GM21723 (cell line): ENCODE measurements around the gene KCNE3.

Experiments used
- ATAC-seq: cut with Tn5 transposase; IDR thresholded peaks from one replicate; pipeline ENCODE4 v1.9.1; 2021; ENCODE audit warnings: mild to moderate bottlenecking, moderate library complexity; ENCODE audit not compliant: unreplicated experiment

The KCNE3 gene, protein sequence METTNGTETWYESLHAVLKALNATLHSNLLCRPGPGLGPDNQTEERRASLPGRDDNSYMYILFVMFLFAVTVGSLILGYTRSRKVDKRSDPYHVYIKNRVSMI

GRCh38 chr11:74466916-74467885 is at the start of gene KCNE3:
Gene KCNE3, minus strand, starts transcription at chr11:74467549. Its CDS starts 9,986 bp downstream, at chr11:74457563.
- ATAC-seq = no peak

GRCh38 chr11:74507582-74507981 is 40.2 kb upstream of the KCNE3 start:
- no peak for ATAC-seq

GRCh38 chr11:74506823-74507222 is 39.5 kb upstream of the KCNE3 start:
- no peak for ATAC-seq

- ATAC-seq = no peak
Measured at GRCh38 chr11:74505911-74506310, 38.6 kb upstream of the KCNE3 start.

DNA sequence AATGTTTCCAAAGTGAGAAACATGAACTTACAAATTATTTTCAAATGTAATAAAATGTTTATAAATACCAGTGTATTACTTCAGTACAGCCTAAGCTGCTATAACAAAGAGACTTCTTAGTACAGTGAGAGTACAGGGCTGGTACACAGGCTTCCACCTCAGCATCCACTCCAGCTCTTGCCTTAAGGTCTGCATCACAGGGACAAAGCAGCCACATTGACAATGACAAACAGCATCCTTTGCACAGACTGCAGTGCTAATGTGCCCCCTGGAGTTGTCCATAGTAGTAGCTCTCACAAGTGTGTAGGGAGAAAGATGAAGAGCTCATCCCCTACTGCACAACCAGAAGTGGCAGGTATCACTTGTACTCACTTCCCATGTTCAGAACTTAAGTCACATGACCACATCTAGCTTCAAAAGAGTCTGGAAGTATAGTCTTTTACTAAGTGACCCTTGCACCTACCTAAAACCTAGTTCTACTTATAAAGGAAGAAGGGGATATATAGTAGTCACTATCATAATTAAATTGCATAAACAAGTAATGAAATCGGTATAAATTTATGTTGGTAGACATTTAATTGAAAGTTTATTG is 36.8 kb upstream of the KCNE3 start:
- no peak for ATAC-seq

- ATAC-seq = no peak
Measured at GRCh38 chr11:74494916-74495315, 27.6 kb upstream of the KCNE3 start.

GRCh38 chr11:74493791-74494630 is 26.7 kb upstream of the KCNE3 start:
- no peak for ATAC-seq

GRCh38 chr11:74492974-74493790 is 25.8 kb upstream of the KCNE3 start, which contains the start of gene LIPT2:
Gene LIPT2, minus strand, starts transcription at chr11:74493724. Its CDS starts 21 bp downstream, at chr11:74493703.
- peak; percentile 95 for ATAC-seq

- ATAC-seq = no peak
Measured at GRCh38 chr11:74492084-74492483, 24.7 kb upstream of the KCNE3 start.

- ATAC-seq = no peak
Measured at GRCh38 chr11:74490941-74491340, 23.6 kb upstream of the KCNE3 start.

DNA sequence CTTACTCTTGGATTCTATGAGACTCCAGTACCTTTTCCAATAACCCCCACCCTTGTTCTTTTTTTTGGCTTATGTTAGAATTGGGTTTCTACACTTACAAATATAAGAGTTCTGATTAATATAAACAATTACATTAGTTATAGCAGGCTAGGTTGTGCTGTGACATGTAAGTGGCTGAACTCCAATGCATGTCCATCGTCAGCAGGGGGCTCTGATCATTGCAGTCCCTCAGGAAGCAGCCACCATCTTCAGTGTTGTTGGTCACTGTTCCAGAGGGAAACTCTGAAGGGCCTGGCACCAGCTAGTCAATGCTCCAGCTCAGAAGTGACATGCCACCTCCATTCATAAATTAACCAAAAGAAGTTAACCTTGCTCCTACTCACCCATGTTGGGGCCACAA is 20.5 kb upstream of the KCNE3 start:
- no peak for ATAC-seq

DNA sequence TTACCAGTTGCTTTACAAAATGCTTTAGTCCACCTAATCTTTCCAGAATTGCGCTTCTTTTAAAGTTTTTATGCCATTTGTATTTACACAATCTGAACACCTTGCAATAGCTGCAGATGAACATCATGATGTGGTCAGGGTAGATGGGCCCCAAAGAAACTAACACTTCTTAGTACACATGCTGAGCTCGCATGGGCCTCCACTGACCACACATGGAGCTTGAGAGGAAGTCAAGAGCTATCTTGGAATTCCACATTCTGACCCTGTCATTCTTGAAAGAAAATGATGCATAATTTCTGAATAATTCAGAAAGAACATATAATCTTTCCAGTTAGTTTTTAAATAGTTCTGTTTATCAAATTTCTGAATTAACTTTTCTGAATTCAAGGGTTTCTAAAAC is 18.5 kb upstream of the KCNE3 start:
- no peak for ATAC-seq

GRCh38 chr11:74480688-74481417 is 13.5 kb upstream of the KCNE3 start:
- ATAC-seq = no peak

DNA sequence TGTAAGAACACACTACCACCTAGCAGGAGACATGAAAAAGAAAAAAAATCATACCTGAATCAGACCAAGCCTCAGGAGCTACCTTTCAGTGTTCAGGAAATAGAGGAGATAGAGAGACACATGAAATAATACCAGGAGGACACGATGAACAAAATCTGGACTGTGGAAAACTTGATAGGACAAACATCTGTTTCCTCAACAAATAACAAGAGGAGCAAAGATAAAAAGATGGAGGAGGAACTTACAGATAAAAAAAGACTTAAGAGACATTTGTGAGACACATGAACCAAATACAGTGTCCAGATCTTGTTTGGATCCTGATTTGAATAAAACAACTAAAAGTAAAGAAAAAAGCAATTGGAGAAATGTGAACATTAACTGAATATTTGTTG is 12.4 kb upstream of the KCNE3 start:
- ATAC-seq = no peak

DNA sequence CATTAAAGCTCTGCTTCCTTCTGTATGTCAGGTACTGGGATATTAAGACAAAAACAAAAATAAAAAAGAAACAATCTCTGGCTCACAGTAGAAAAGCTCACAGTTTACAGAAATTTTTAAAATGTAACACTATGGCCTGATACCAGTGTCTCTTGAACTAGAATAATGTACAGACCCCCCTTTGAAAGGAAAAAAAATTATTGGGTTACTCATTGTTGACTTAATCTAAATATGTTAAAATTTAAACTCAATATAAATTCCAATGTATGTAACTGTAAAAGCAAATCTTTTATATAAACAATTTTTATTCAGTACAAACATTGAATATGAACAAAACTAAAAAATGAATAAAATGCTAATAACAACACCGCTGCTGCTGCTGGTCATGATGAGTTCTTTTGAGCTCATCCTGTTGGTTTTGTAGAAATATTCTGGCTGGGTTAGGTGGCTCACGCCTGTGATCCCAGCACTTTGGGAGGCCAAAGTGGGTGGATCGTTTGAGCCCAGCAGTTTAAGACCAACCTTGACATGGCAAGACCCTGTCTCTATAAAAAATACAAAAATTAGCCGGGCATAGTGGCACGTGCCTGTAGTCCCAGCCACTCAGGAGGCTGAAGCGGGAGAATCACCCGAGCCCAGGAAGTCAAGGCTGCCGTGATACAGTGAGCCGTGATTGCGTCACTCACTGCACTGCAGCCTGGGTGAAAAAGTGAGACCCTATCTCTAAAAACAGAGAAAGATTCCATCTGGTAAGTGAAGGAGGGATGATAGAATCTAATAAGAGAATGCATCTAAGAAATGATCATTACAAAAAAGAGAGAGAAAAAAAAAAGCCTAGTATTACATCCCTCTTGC is 11.8 kb upstream of the KCNE3 start:
- ATAC-seq = no peak

DNA sequence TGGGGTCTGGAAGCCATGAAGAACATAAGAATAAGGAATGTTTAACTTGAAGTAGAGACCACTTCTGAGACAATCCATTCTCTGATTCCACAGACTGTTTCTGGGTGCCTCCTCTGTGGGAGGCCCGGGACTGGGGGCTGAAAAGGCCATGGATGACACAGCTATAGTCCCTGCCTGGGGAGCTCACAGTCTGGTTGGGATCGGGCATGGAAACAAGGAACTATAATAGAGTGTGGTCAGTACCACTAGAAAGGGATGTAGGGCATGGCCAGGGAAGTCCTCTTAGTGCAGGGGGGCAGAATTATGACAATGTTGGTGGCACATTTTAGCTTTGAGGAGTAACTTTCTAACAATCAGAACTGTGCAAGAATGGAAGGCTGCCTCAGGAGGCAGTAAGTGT is 9.2 kb upstream of the KCNE3 start:
- no peak for ATAC-seq

- no peak for ATAC-seq
Measured at GRCh38 chr11:74474316-74474715, 7.0 kb upstream of the KCNE3 start.

- no peak for ATAC-seq
Measured at GRCh38 chr11:74473382-74474173, 6.2 kb upstream of the KCNE3 start.
